ENCODE results near the gene GPRC5C.
"Not testable (repeated sequence)": the region's sequence is repeated elsewhere in the genome, so short reads cannot be mapped to it uniquely, and the experiment has no call there.

The GPRC5C gene

GRCh38 chr17:74431568-74432423 lies at the start of gene GPRC5C:
Gene GPRC5C, plus strand, starts transcription at chr17:74432088. Its CDS starts 7,689 bp downstream, at chr17:74439777.
- peak; percentile 4 for DNase-seq (ENCODE audit: low read depth)

- DNase-seq (ENCODE audit: low read depth): no peak
Observed at GRCh38 chr17:74383141-74383540, 48.7 kb upstream of the GPRC5C start.

- DNase-seq (ENCODE audit: low read depth): no peak
Observed at GRCh38 chr17:74385201-74385600, 46.7 kb upstream of the GPRC5C start.

GRCh38 chr17:74386386-74386785 lies 45.5 kb upstream of the GPRC5C start:
- DNase-seq (ENCODE audit: low read depth): no peak

- DNase-seq (ENCODE audit: low read depth): no peak
Observed at GRCh38 chr17:74387365-74388218, 44.3 kb upstream of the GPRC5C start.

GRCh38 chr17:74389084-74389753 lies 42.7 kb upstream of the GPRC5C start:
- no peak for DNase-seq (ENCODE audit: low read depth)

GRCh38 chr17:74389937-74390679 lies 41.8 kb upstream of the GPRC5C start:
- DNase-seq (ENCODE audit: low read depth): no peak

GRCh38 chr17:74390680-74391653 lies 40.9 kb upstream of the GPRC5C start:
- DNase-seq (ENCODE audit: low read depth): no peak

GRCh38 chr17:74391771-74392170 lies 40.1 kb upstream of the GPRC5C start:
- no peak for DNase-seq (ENCODE audit: low read depth)

GRCh38 chr17:74392848-74393247 lies 39.0 kb upstream of the GPRC5C start:
- DNase-seq (ENCODE audit: low read depth): no peak

GRCh38 chr17:74393346-74393942 lies 38.4 kb upstream of the GPRC5C start:
- no peak for DNase-seq (ENCODE audit: low read depth)

GRCh38 chr17:74394275-74394950 lies 37.5 kb upstream of the GPRC5C start:
- DNase-seq (ENCODE audit: low read depth): no peak

- DNase-seq (ENCODE audit: low read depth): no peak
Observed at GRCh38 chr17:74394977-74395376, 36.9 kb upstream of the GPRC5C start.

- no peak for DNase-seq (ENCODE audit: low read depth)
Observed at GRCh38 chr17:74396567-74396966, 35.3 kb upstream of the GPRC5C start.

GRCh38 chr17:74402048-74402447 lies 29.8 kb upstream of the GPRC5C start:
- no peak for DNase-seq (ENCODE audit: low read depth)

GRCh38 chr17:74403512-74404137 lies 28.3 kb upstream of the GPRC5C start:
- no peak for DNase-seq (ENCODE audit: low read depth)

GRCh38 chr17:74404218-74404617 lies 27.7 kb upstream of the GPRC5C start:
- DNase-seq (ENCODE audit: low read depth): no peak

GRCh38 chr17:74404789-74405188 lies 27.1 kb upstream of the GPRC5C start:
- DNase-seq (ENCODE audit: low read depth): no peak

GRCh38 chr17:74405311-74405710 lies 26.6 kb upstream of the GPRC5C start:
- DNase-seq (ENCODE audit: low read depth): not testable (repeated sequence)

Measured in T-helper 22 cell (primary cell).